Nephron (organoid): Measurements from ENCODE around the gene MAP3K5.

Source experiments
- H3K27ac Mint-ChIP-seq, 3 experiments: 2 replicates each; pipeline ENCODE4 v1.8.0; 2020; ENCODE audit warnings: mixed read lengths in 3 of 3, mild to moderate bottlenecking in 2 of 3, moderate library complexity in 1 of 3
- H3K27me3 Mint-ChIP-seq: 2 replicates; pipeline ENCODE4 v1.8.0; 2021; ENCODE audit warnings: low read depth, mild to moderate bottlenecking, moderate library complexity, mixed read lengths
- H3K36me3 Mint-ChIP-seq: 2 replicates; pipeline ENCODE4 v1.8.0; 2020; ENCODE audit warnings: low read depth, mixed read lengths
- H3K4me1 Mint-ChIP-seq: 2 replicates; pipeline ENCODE4 v1.8.0; 2020; ENCODE audit warnings: mixed read lengths
- H3K4me3 Mint-ChIP-seq, 3 experiments: 2 replicates each; pipeline ENCODE4 v1.8.0; 2020; ENCODE audit warnings: mild to moderate bottlenecking in 3 of 3, mixed read lengths in 3 of 3, moderate library complexity in 2 of 3
- H3K9me3 Mint-ChIP-seq: 2 replicates; pipeline ENCODE4 v1.8.0; 2020; ENCODE audit warnings: mixed read lengths
- CTCF ChIP-seq, 3 experiments: fragments of 200-600 bp; sonication (generic); IDR thresholded peaks; one replicate each; pipeline ENCODE4 v1.5.0; 2021; ENCODE audit warnings: antibody characterized with exemption in 3 of 3; ENCODE audit not compliant: unreplicated experiment in 3 of 3

Gene MAP3K5

GRCh38 chr6:136788069-136788902 is 4.0 kb downstream of the MAP3K5 start:
- H3K4me1 Mint-ChIP-seq, result peaks cover 14% of the 10 kb centered on the region
- H3K9me3 Mint-ChIP-seq, result no peaks in the 10 kb centered on the region
- H3K27ac Mint-ChIP-seq, result peak overlapping the region in 1 of 3 experiments; percentile 7
- H3K4me3 Mint-ChIP-seq, result peak overlapping the region in 2 of 3 experiments; percentile 5 to 28
- H3K27me3 Mint-ChIP-seq, result peaks cover 50% of the 10 kb centered on the region
- TF ChIP-seq CTCF (IDR thresholded peaks at IDR 0.05; ENCODE audit: unreplicated experiment in 3 of 3), result no peak
- H3K36me3 Mint-ChIP-seq, result no peaks in the 10 kb centered on the region

- peaks cover 10% of the 10 kb centered on the region for H3K4me1 Mint-ChIP-seq
- no peaks in the 10 kb centered on the region for H3K9me3 Mint-ChIP-seq
- no peak overlapping the region for H3K27ac Mint-ChIP-seq
- TF ChIP-seq CTCF (IDR thresholded peaks at IDR 0.05; ENCODE audit: unreplicated experiment in 3 of 3), result no peak
- no peaks in the 10 kb centered on the region for H3K36me3 Mint-ChIP-seq
- no peak overlapping the region for H3K4me3 Mint-ChIP-seq
- H3K27me3 Mint-ChIP-seq, result peaks cover 44% of the 10 kb centered on the region
Measured at GRCh38 chr6:136787726-136788068, 4.6 kb downstream of the MAP3K5 start.

GRCh38 chr6:136786658-136787057 is 5.6 kb downstream of the MAP3K5 start:
- no peak overlapping the region for H3K4me3 Mint-ChIP-seq
- H3K36me3 Mint-ChIP-seq, result no peaks in the 10 kb centered on the region
- H3K27me3 Mint-ChIP-seq, result peaks cover 46% of the 10 kb centered on the region
- H3K4me1 Mint-ChIP-seq, result peaks cover 10% of the 10 kb centered on the region
- no peak overlapping the region for H3K27ac Mint-ChIP-seq
- no peak for TF ChIP-seq CTCF (IDR thresholded peaks at IDR 0.05; ENCODE audit: unreplicated experiment in 3 of 3)
- H3K9me3 Mint-ChIP-seq, result no peaks in the 10 kb centered on the region

GRCh38 chr6:136784910-136785746 is 7.1 kb downstream of the MAP3K5 start:
- H3K27me3 Mint-ChIP-seq, result peaks cover 31% of the 10 kb centered on the region
- H3K36me3 Mint-ChIP-seq, result no peaks in the 10 kb centered on the region
- H3K27ac Mint-ChIP-seq, result no peak overlapping the region
- TF ChIP-seq CTCF (IDR thresholded peaks at IDR 0.05; ENCODE audit: unreplicated experiment in 3 of 3), result no peak
- H3K4me1 Mint-ChIP-seq, result no peaks in the 10 kb centered on the region
- H3K9me3 Mint-ChIP-seq, result no peaks in the 10 kb centered on the region
- H3K4me3 Mint-ChIP-seq, result no peak overlapping the region

GRCh38 chr6:136784271-136784664 is 8.0 kb downstream of the MAP3K5 start:
- Mint-ChIP-seq H3K27ac (no peak overlapping the region), H3K9me3 (no peaks in the 10 kb centered on the region), H3K36me3 (no peaks in the 10 kb centered on the region), H3K27me3 (peaks cover 27% of the 10 kb centered on the region), H3K4me1 (no peaks in the 10 kb centered on the region), H3K4me3 (no peak overlapping the region)
- TF ChIP-seq CTCF (IDR thresholded peaks at IDR 0.05; ENCODE audit: unreplicated experiment in 3 of 3), result no peak
